ENCODE results near the gene MYO1D.

MYO1D gene

GRCh38 chr17:32610943-32611342 lies 266.0 kb downstream of the MYO1D start:
- DNase-seq: no peak

GRCh38 chr17:32609884-32610650 lies 266.9 kb downstream of the MYO1D start:
- DNase-seq: no peak

- peak; percentile 40 for DNase-seq
These were observed 267.8 kb downstream of the MYO1D start for GRCh38 chr17:32609085-32609484.

GRCh38 chr17:32608267-32608666 lies 268.7 kb downstream of the MYO1D start:
- no peak for DNase-seq

- DNase-seq: no peak
These were observed 272.0 kb downstream of the MYO1D start for GRCh38 chr17:32604966-32605365.

GRCh38 chr17:32602396-32602795 lies 274.5 kb downstream of the MYO1D start:
- DNase-seq: no peak

- DNase-seq: no peak
These were observed 275.1 kb downstream of the MYO1D start for GRCh38 chr17:32601866-32602265.

- no peak for DNase-seq
These were observed 280.3 kb downstream of the MYO1D start for GRCh38 chr17:32596628-32597027.

GRCh38 chr17:32596206-32596605 lies 280.7 kb downstream of the MYO1D start:
- no peak for DNase-seq

GRCh38 chr17:32593003-32593402 lies 283.9 kb downstream of the MYO1D start:
- no peak for DNase-seq

GRCh38 chr17:32591405-32591804 lies 285.5 kb downstream of the MYO1D start:
- DNase-seq: no peak

GRCh38 chr17:32590974-32591373 lies 285.9 kb downstream of the MYO1D start:
- DNase-seq: no peak

- DNase-seq: no peak
These were observed 287.9 kb downstream of the MYO1D start for GRCh38 chr17:32588982-32589381.

- no peak for DNase-seq
These were observed 288.8 kb downstream of the MYO1D start for GRCh38 chr17:32588135-32588534.

GRCh38 chr17:32586666-32587065 lies 290.3 kb downstream of the MYO1D start:
- no peak for DNase-seq

GRCh38 chr17:32584792-32585191 lies 292.1 kb downstream of the MYO1D start:
- DNase-seq: no peak

GRCh38 chr17:32583053-32583452 lies 293.9 kb downstream of the MYO1D start:
- no peak for DNase-seq

- no peak for DNase-seq
These were observed 301.1 kb downstream of the MYO1D start for GRCh38 chr17:32575852-32576251.

- no peak for DNase-seq
These were observed 306.9 kb downstream of the MYO1D start for GRCh38 chr17:32570081-32570396.

- no peak for DNase-seq
These were observed 307.5 kb downstream of the MYO1D start for GRCh38 chr17:32569171-32570080.

GRCh38 chr17:32568705-32569104 lies 308.2 kb downstream of the MYO1D start:
- DNase-seq: no peak

- no peak for DNase-seq
These were observed 309.4 kb downstream of the MYO1D start for GRCh38 chr17:32567511-32567910.

GRCh38 chr17:32567086-32567485 lies 309.8 kb downstream of the MYO1D start:
- DNase-seq: no peak

GRCh38 chr17:32566303-32566702 lies 310.6 kb downstream of the MYO1D start:
- DNase-seq: no peak

Data from effector CD8-positive, alpha-beta T cell (primary cell).